Ishikawa (cell line): ENCODE results near the gene ROR1.

Source experiments
- FOXM1 ChIP-seq: IDR thresholded peaks from 2 replicates; pipeline ENCODE4 v1.6.1; 2012; ENCODE audit warnings: low read depth, borderline replicate concordance
- REST ChIP-seq: IDR thresholded peaks from 2 replicates; pipeline ENCODE4 v1.6.1; 2012; ENCODE audit warnings: low read depth, mild to moderate bottlenecking

- TF ChIP-seq REST = no peak
- no peak for TF ChIP-seq FOXM1
These were observed 268.7 kb downstream of the ROR1 start for GRCh38 chr1:64042331-64043100.
